HCT116 (cell line): Measurements from ENCODE around the gene LRP1B. TPM values are rescaled to one million over a fixed set of nuclear protein-coding genes. Genes with fewer than 3 reads are reported as not detected.

Experiments used
- ATAC-seq: fragments of 200-7000 bp; cut with Tn5 transposase; 2 replicates; pipeline ENCODE4 v1.9.1; 2020; ENCODE audit warnings: mild to moderate bottlenecking, moderate library complexity
- BruUV-seq: library from RNA; stranded (reverse); fragments of 400-500 nt; replicated peaks from 2 replicates; lab custom pipeline; 2021; lab: Mats Ljungman, UMichigan
- CTCF ChIA-PET: fragments of 300-600 bp; sonication (Branson Sonifier 250); formaldehyde crosslinking; loops from one replicate; lab custom pipeline; 2021; ENCODE audit warnings: antibody characterized with exemption; lab: Charles Lee
- POLR2A ChIA-PET: fragments of 300-600, 350-600 bp; sonication (Branson Sonifier 250); formaldehyde crosslinking; loops from one replicate; lab custom pipeline; 2021; ENCODE audit warnings: antibody characterized with exemption; lab: Charles Lee
- RAD21 ChIA-PET, 2 experiments: fragments of 300-600 bp; sonication (Branson Sonifier 250); formaldehyde crosslinking; loops; one replicate each; lab custom pipeline; 2023; ENCODE audit warnings: low total read pairs in 2 of 2; ENCODE audit not compliant: uncharacterized antibody in 2 of 2, unreplicated experiment in 2 of 2, low non-redundant PET in 1 of 2; lab: Charles Lee
- DNase-seq: peaks from one replicate; pipeline ENCODE4 v3.0.0-alpha.2; 2010; ENCODE audit warnings: low read depth, low spot score
- H2AFZ ChIP-seq: fragments of 200-600 bp; shearing (Covaris generic), sonication (generic); 2 replicates; pipeline ENCODE4 v1.6.1; 2017; ENCODE audit warnings: low read depth, mixed run types, mixed read lengths, antibody characterized with exemption, low read length; ENCODE audit not compliant: poor library complexity, severe bottlenecking
- H3K27ac ChIP-seq: 2 replicates; pipeline ENCODE4 v1.5.1; 2012; ENCODE audit warnings: low read depth, low read length
- H3K27me3 ChIP-seq: fragments of 200-600 bp; sonication (generic); 2 replicates; pipeline ENCODE4 v1.6.1; 2016; ENCODE audit warnings: mixed run types, low read length, mixed read lengths; ENCODE audit not compliant: insufficient read depth
- H3K36me3 ChIP-seq, 2 experiments: fragments of 200-500 bp in 1 of 2; fragments of 200-600 bp in 1 of 2; sonication (Bioruptor generic) in 1 of 2; sonication (generic) in 1 of 2; 2 replicates each; pipeline versions ENCODE4 v1.5.1 to v1.6.1; 2014 to 2016; ENCODE audit warnings: low read length in 2 of 2, inconsistent platforms in 1 of 2, mixed read lengths in 1 of 2, mixed run types in 1 of 2; ENCODE audit not compliant: insufficient read depth in 2 of 2, control insufficient read depth in 1 of 2
- H3K4me1 ChIP-seq, 2 experiments: fragments of 200-600 bp in 1 of 2; sonication (generic) in 1 of 2; 2 replicates each; pipeline versions ENCODE4 v1.5.1 to v1.6.1; 2012 to 2017; ENCODE audit warnings: low read length in 2 of 2, inconsistent platforms in 1 of 2, mild to moderate bottlenecking in 1 of 2, mixed read lengths in 1 of 2, mixed run types in 1 of 2, moderate library complexity in 1 of 2; ENCODE audit not compliant: insufficient read depth in 2 of 2, control insufficient read depth in 1 of 2
- H3K4me2 ChIP-seq: fragments of 200-600 bp; sonication (generic); 2 replicates; pipeline ENCODE4 v1.6.1; 2017; ENCODE audit warnings: mixed run types, low read length, mixed read lengths
- H3K4me3 ChIP-seq, 2 experiments: fragments of 200-600 bp in 1 of 2; sonication (generic) in 1 of 2; replicated peaks in 1 of 2; 2 replicates each; pipeline ENCODE4 v1.5.1; 2011 to 2016; ENCODE audit warnings: low read length in 2 of 2, control low read depth in 1 of 2, low read depth in 1 of 2, mild to moderate bottlenecking in 1 of 2, mixed read lengths in 1 of 2, mixed run types in 1 of 2
- H3K79me2 ChIP-seq: fragments of 200-600 bp; sonication (generic); 2 replicates; pipeline ENCODE4 v1.6.1; 2017; ENCODE audit warnings: mild to moderate bottlenecking, mixed run types, low read length, moderate library complexity, mixed read lengths; ENCODE audit not compliant: insufficient read depth
- H3K9ac ChIP-seq: fragments of 200-600 bp; sonication (generic); 2 replicates; pipeline ENCODE4 v1.6.1; 2016; ENCODE audit warnings: low read length, mixed read lengths
- H3K9me2 ChIP-seq: fragments of 200-600 bp; sonication (generic), shearing (Covaris generic); 2 replicates; pipeline ENCODE4 v1.6.1; 2017; ENCODE audit warnings: mixed run types, mild to moderate bottlenecking, moderate library complexity; ENCODE audit not compliant: insufficient read depth
- H3K9me3 ChIP-seq, 2 experiments: fragments of 200-500 bp in 1 of 2; fragments of 200-600 bp in 1 of 2; sonication (Bioruptor generic) in 1 of 2; sonication (generic) in 1 of 2; 2 replicates each; pipeline ENCODE4 v1.6.1; 2014 to 2017; ENCODE audit warnings: low read length in 2 of 2, mixed read lengths in 2 of 2, inconsistent platforms in 1 of 2, low read depth in 1 of 2, mild to moderate bottlenecking in 1 of 2, mixed run types in 1 of 2, moderate library complexity in 1 of 2; ENCODE audit not compliant: control insufficient read depth in 1 of 2, insufficient read depth in 1 of 2
- H4K20me1 ChIP-seq: fragments of 200-600 bp; sonication (generic), shearing (Covaris generic); 2 replicates; pipeline ENCODE4 v1.6.1; 2017; ENCODE audit warnings: mixed run types, mild to moderate bottlenecking, moderate library complexity; ENCODE audit not compliant: insufficient read depth
- CBX3 ChIP-seq: IDR thresholded peaks from 2 replicates; pipeline ENCODE4 v1.6.1; 2012; ENCODE audit warnings: low read depth
- CEBPB ChIP-seq: IDR thresholded peaks from 2 replicates; pipeline ENCODE4 v1.6.1; 2012; ENCODE audit warnings: low read depth
- EGR1 ChIP-seq: IDR thresholded peaks from 2 replicates; pipeline ENCODE4 v1.6.1; 2012; ENCODE audit warnings: low read depth
- EZH2phosphoT487 ChIP-seq: fragments of 200-600 bp; IDR thresholded peaks from 2 replicates; pipeline ENCODE4 v1.6.1; 2018; ENCODE audit warnings: antibody characterized with exemption, borderline replicate concordance
- JUND ChIP-seq: IDR thresholded peaks from 2 replicates; pipeline ENCODE4 v1.6.1; 2012
- SIN3A ChIP-seq: IDR thresholded peaks from 2 replicates; pipeline ENCODE4 v1.6.1; 2012; ENCODE audit warnings: low read depth
- SP1 ChIP-seq: IDR thresholded peaks from 2 replicates; pipeline ENCODE4 v1.6.1; 2012; ENCODE audit warnings: low read depth
- SRF ChIP-seq: IDR thresholded peaks from 2 replicates; pipeline ENCODE4 v1.6.1; 2012; ENCODE audit warnings: low read depth
- YY1 ChIP-seq: IDR thresholded peaks from 2 replicates; pipeline ENCODE4 v1.6.1; 2011; ENCODE audit warnings: low read length, low read depth, moderate library complexity, mild to moderate bottlenecking; ENCODE audit not compliant: insufficient replicate concordance; ENCODE audit errors: extremely low read depth
- ZNF274 ChIP-seq: fragments of 200-500 bp; sonication (Bioruptor generic); IDR thresholded peaks from 2 replicates; pipeline ENCODE4 v1.6.1; 2014; ENCODE audit warnings: mild to moderate bottlenecking, low read depth, low read length, inconsistent platforms
- intact Hi-C: fragments of 100-400 bp; cut with micrococcal nuclease; formaldehyde crosslinking; loops from 2 replicates; pipeline ENCODE4 v1.10.0; 2022
- total RNA-seq: library from RNA; stranded (reverse); gene quantifications from one replicate; pipeline ENCODE4 v1.2.1, GENCODE V29; 2021; ENCODE audit not compliant: unreplicated experiment
- TF ChIP-seq, protein P1 (sequence below): IDR thresholded peaks from 2 replicates; pipeline ENCODE4 v1.6.1; 2012
- TF ChIP-seq, protein P2 (sequence below): IDR thresholded peaks from 2 replicates; pipeline ENCODE4 v1.6.1; 2012
- TF ChIP-seq, protein P3 (sequence below): IDR thresholded peaks from 2 replicates; pipeline ENCODE4 v1.6.1; 2011; ENCODE audit warnings: mild to moderate bottlenecking, low read length, moderate library complexity; ENCODE audit not compliant: insufficient replicate concordance; ENCODE audit errors: extremely low read depth
- TF ChIP-seq, protein P4 (sequence below): IDR thresholded peaks from 2 replicates; pipeline ENCODE4 v1.6.1; 2012; ENCODE audit warnings: low read depth

The LRP1B gene
- total RNA-seq, 1 experiment from 2014 or later = 0.34 TPM

DNA sequence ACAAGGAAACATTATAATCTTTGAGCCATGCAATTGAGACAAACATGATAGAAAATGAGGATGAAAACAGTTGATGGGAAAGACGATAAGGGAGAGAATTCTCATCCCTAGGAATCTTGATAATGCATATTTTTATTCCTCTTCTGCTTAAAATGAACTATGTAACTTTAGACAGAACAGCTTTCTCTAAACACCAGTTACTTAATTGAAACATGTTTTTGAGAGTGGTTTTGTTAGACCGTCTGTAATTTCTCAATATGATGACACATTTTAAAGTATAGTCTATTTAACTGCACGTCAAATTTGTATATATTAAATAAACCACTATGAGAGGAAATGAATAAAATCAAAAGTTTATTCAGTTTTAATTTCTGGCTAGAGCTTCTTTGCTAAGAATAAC is 1896.7 kb downstream of the LRP1B start:
- no peaks in the 10 kb centered on the region for H3K27me3 ChIP-seq
- intact Hi-C loops = no loop called here
- H3K9ac ChIP-seq = no peak overlapping the region
- ChIA-PET CTCF (no interaction called here), POLR2A (no interaction called here), RAD21 (no interaction called here)
- BruUV-seq = no TSS peak
- H3K79me2 ChIP-seq = no peaks in the 10 kb centered on the region
- ATAC-seq = no peak
- no peak for DNase-seq
- no peak overlapping the region for H3K27ac ChIP-seq
- no peaks in the 10 kb centered on the region for H3K4me1 ChIP-seq
- H3K36me3 ChIP-seq = no peaks in the 10 kb centered on the region
- no peak overlapping the region for H3K4me3 ChIP-seq
- H2AFZ ChIP-seq = no peak overlapping the region
- H4K20me1 ChIP-seq = no peaks in the 10 kb centered on the region
- no peak overlapping the region for H3K4me2 ChIP-seq
- H3K9me2 ChIP-seq = no peaks in the 10 kb centered on the region
- TF ChIP-seq SP1 = no peak
- TF ChIP-seq JUND = no peak
- no peak for TF ChIP-seq ZNF274
- TF ChIP-seq EGR1 = no peak
- TF ChIP-seq, protein P1, sequence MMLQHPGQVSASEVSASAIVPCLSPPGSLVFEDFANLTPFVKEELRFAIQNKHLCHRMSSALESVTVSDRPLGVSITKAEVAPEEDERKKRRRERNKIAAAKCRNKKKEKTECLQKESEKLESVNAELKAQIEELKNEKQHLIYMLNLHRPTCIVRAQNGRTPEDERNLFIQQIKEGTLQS = no peak
- TF ChIP-seq SRF = no peak
- H3K9me3 ChIP-seq = no peaks in the 10 kb centered on the region

DNA sequence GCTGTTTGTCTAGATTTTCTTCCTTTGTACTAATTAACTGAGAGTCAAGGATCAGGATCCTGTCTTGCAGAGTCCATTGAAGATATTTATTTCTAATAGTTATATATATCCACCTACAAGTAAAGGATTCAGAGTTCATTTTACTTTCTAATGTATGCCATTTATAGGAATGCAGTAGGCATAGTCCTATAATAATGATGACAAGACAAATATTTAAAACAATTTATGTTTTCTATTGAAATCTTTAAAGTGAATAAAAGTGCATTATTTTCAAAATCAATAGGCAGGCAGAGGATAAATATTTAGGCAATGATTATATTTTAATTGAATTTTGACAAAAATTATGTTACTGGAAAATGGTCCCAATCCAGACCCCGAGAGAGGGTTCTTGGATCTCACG is 1919.9 kb downstream of the LRP1B start:
- no TSS peak for BruUV-seq
- Histone ChIP-seq H3K9ac (no peak overlapping the region), H3K36me3 (no peaks in the 10 kb centered on the region), H3K4me2 (no peak overlapping the region), H3K9me2 (no peaks in the 10 kb centered on the region), H3K4me3 (no peak overlapping the region), H3K27me3 (no peaks in the 10 kb centered on the region), H4K20me1 (no peaks in the 10 kb centered on the region), H3K9me3 (no peaks in the 10 kb centered on the region), H3K79me2 (no peaks in the 10 kb centered on the region), H2AFZ (no peak overlapping the region), H3K27ac (no peak overlapping the region), H3K4me1 (no peaks in the 10 kb centered on the region)
- intact Hi-C loops = no loop called here
- ATAC-seq = no peak
- ChIA-PET RAD21 (no interaction called here), POLR2A (no interaction called here), CTCF (no interaction called here)
- no peak for DNase-seq
- no peak for TF ChIP-seq SRF
- no peak for TF ChIP-seq ZNF274
- TF ChIP-seq CBX3 = no peak
- TF ChIP-seq YY1 = no peak
- no peak for TF ChIP-seq EZH2phosphoT487
- TF ChIP-seq CEBPB = no peak
- TF ChIP-seq, protein P2, sequence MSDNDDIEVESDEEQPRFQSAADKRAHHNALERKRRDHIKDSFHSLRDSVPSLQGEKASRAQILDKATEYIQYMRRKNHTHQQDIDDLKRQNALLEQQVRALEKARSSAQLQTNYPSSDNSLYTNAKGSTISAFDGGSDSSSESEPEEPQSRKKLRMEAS = no peak
- no peak for TF ChIP-seq JUND
- TF ChIP-seq SIN3A = no peak
- TF ChIP-seq, protein P3, sequence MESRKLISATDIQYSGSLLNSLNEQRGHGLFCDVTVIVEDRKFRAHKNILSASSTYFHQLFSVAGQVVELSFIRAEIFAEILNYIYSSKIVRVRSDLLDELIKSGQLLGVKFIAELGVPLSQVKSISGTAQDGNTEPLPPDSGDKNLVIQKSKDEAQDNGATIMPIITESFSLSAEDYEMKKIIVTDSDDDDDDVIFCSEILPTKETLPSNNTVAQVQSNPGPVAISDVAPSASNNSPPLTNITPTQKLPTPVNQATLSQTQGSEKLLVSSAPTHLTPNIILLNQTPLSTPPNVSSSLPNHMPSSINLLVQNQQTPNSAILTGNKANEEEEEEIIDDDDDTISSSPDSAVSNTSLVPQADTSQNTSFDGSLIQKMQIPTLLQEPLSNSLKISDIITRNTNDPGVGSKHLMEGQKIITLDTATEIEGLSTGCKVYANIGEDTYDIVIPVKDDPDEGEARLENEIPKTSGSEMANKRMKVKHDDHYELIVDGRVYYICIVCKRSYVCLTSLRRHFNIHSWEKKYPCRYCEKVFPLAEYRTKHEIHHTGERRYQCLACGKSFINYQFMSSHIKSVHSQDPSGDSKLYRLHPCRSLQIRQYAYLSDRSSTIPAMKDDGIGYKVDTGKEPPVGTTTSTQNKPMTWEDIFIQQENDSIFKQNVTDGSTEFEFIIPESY = no peak
- TF ChIP-seq, protein P4, sequence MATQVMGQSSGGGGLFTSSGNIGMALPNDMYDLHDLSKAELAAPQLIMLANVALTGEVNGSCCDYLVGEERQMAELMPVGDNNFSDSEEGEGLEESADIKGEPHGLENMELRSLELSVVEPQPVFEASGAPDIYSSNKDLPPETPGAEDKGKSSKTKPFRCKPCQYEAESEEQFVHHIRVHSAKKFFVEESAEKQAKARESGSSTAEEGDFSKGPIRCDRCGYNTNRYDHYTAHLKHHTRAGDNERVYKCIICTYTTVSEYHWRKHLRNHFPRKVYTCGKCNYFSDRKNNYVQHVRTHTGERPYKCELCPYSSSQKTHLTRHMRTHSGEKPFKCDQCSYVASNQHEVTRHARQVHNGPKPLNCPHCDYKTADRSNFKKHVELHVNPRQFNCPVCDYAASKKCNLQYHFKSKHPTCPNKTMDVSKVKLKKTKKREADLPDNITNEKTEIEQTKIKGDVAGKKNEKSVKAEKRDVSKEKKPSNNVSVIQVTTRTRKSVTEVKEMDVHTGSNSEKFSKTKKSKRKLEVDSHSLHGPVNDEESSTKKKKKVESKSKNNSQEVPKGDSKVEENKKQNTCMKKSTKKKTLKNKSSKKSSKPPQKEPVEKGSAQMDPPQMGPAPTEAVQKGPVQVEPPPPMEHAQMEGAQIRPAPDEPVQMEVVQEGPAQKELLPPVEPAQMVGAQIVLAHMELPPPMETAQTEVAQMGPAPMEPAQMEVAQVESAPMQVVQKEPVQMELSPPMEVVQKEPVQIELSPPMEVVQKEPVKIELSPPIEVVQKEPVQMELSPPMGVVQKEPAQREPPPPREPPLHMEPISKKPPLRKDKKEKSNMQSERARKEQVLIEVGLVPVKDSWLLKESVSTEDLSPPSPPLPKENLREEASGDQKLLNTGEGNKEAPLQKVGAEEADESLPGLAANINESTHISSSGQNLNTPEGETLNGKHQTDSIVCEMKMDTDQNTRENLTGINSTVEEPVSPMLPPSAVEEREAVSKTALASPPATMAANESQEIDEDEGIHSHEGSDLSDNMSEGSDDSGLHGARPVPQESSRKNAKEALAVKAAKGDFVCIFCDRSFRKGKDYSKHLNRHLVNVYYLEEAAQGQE = no peak
- TF ChIP-seq EGR1 = no peak
